Gastrocnemius medialis (tissue), 4 donors: ENCODE measurements around the gene SCN2A.

Experiments used
- CTCF ChIP-seq, 5 experiments: fragments of 450-650 bp in 3 of 5; fragments of 200-600 bp in 2 of 5; sonication (generic) in 2 of 5; IDR thresholded peaks in 4 of 5; conservative IDR thresholded peaks in 1 of 5; 1 replicate in 4 of 5; 2 replicates in 1 of 5; pipeline ENCODE4 v1.5.1; 2016 to 2019; ENCODE audit warnings: antibody characterized with exemption in 5 of 5, mild to moderate bottlenecking in 3 of 5, moderate library complexity in 3 of 5
- POLR2A ChIP-seq, 2 donors: fragments of 450-650 bp; IDR thresholded peaks; one replicate each; pipeline ENCODE4 v1.6.1; 2017; ENCODE audit warnings: antibody characterized with exemption in 2 of 2, mild to moderate bottlenecking in 2 of 2, moderate library complexity in 2 of 2

- TF ChIP-seq CTCF (IDR thresholded peaks at IDR 0.05 in 4 of 5, conservative IDR thresholded peaks at IDR 0.05 in 1 of 5) (no peak), POLR2A (IDR thresholded peaks at IDR 0.05) (no peak)
These were observed 169.0 kb downstream of the SCN2A start for GRCh38 chr2:165408186-165408585.
